H1 (cell line): ENCODE results near the gene PSMD3. TPM values are rescaled to one million over a fixed set of nuclear protein-coding genes. Genes with fewer than 3 reads are reported as not detected.
A peak's percentile ranks its signal among the peaks of the same experiment; 100 is the strongest.

ENCODE experiments used
- ASH2L ChIP-seq: fragments of 200-600, 300-600 bp; sonication (generic); IDR thresholded peaks from one replicate; pipeline ENCODE4 v1.7.1; 2017; ENCODE audit warnings: low read length
- CHD1 ChIP-seq: IDR thresholded peaks from 2 replicates; pipeline ENCODE4 v1.6.1; 2012; ENCODE audit warnings: low read depth, low read length, improper control_type of control experiment
- EGR1 ChIP-seq: IDR thresholded peaks from 2 replicates; pipeline ENCODE4 v1.6.1; 2011; ENCODE audit warnings: low read depth, low read length, borderline replicate concordance
- EZH2 ChIP-seq: fragments of 200-600 bp; sonication (generic); IDR thresholded peaks from 2 replicates; pipeline ENCODE4 v1.7.1; 2012; ENCODE audit warnings: low read depth, mild to moderate bottlenecking, moderate library complexity, low read length, inconsistent platforms; ENCODE audit not compliant: severe bottlenecking
- HDAC2 ChIP-seq, 2 experiments: fragments of 300-600 bp in 1 of 2; sonication (generic) in 1 of 2; IDR thresholded peaks; 2 replicates each; pipeline ENCODE4 v1.6.1; 2011 to 2012; ENCODE audit warnings: low read depth in 2 of 2, low read length in 2 of 2, mild to moderate bottlenecking in 2 of 2, moderate library complexity in 2 of 2, borderline replicate concordance in 1 of 2, inconsistent platforms in 1 of 2
- MAFK ChIP-seq: IDR thresholded peaks from 2 replicates; pipeline ENCODE4 v1.6.1; 2012; ENCODE audit warnings: low read depth, mild to moderate bottlenecking, improper control_type of control experiment, low read length
- NANOG ChIP-seq: IDR thresholded peaks from 2 replicates; pipeline ENCODE4 v1.6.1; 2011; ENCODE audit warnings: low read length, low read depth, mild to moderate bottlenecking, inconsistent platforms; ENCODE audit not compliant: insufficient read depth, poor library complexity, severe bottlenecking
- POLR2A ChIP-seq, 2 experiments: IDR thresholded peaks; 1 replicate in 1 of 2; 2 replicates in 1 of 2; pipeline ENCODE4 v1.6.1; 2011; ENCODE audit warnings: low read depth in 2 of 2, low read length in 2 of 2, mild to moderate bottlenecking in 2 of 2; ENCODE audit errors: control extremely low read depth in 1 of 2
- RAD21 ChIP-seq, 2 experiments: IDR thresholded peaks in 1 of 2; conservative IDR thresholded peaks in 1 of 2; 2 replicates each; pipeline ENCODE4 v1.6.1; 2011; ENCODE audit warnings: low read depth in 2 of 2, low read length in 2 of 2, improper control_type of control experiment in 1 of 2, inconsistent platforms in 1 of 2, mild to moderate bottlenecking in 1 of 2, moderate library complexity in 1 of 2
- RBBP5 ChIP-seq: IDR thresholded peaks from 2 replicates; pipeline ENCODE4 v1.7.1; 2012; ENCODE audit warnings: low read depth, mild to moderate bottlenecking, inconsistent platforms, low read length, moderate library complexity, borderline replicate concordance
- RFX5 ChIP-seq: IDR thresholded peaks from 2 replicates; pipeline ENCODE4 v1.6.1; 2011; ENCODE audit warnings: low read depth, low read length, improper control_type of control experiment, borderline replicate concordance
- RNF2 ChIP-seq: fragments of 200-900, 300-1000 bp; sonication (generic); IDR thresholded peaks from 2 replicates; pipeline ENCODE4 v1.7.1; 2016; ENCODE audit warnings: borderline replicate concordance, low read depth, mild to moderate bottlenecking, antibody characterized with exemption, low read length; ENCODE audit not compliant: poor library complexity, severe bottlenecking; ENCODE audit errors: missing control alignments
- SAP30 ChIP-seq: fragments of 300-600 bp; sonication (generic); IDR thresholded peaks from 2 replicates; pipeline ENCODE4 v1.7.1; 2012; ENCODE audit warnings: low read length, moderate library complexity, mild to moderate bottlenecking, inconsistent platforms; ENCODE audit not compliant: insufficient read depth, insufficient replicate concordance
- SIN3A ChIP-seq, 2 experiments: IDR thresholded peaks in 1 of 2; conservative IDR thresholded peaks in 1 of 2; 2 replicates each; pipeline ENCODE4 v1.6.1; 2011 to 2012; ENCODE audit warnings: low read length in 2 of 2, improper control_type of control experiment in 1 of 2, low read depth in 1 of 2, mild to moderate bottlenecking in 1 of 2
- SIRT6 ChIP-seq: IDR thresholded peaks from one replicate; pipeline ENCODE4 v1.7.1; 2012; ENCODE audit warnings: low read length, inconsistent platforms
- SP2 ChIP-seq: IDR thresholded peaks from 2 replicates; pipeline ENCODE4 v1.6.1; 2012; ENCODE audit warnings: mild to moderate bottlenecking, low read length, inconsistent platforms
- SP4 ChIP-seq: IDR thresholded peaks from 2 replicates; pipeline ENCODE4 v1.6.1; 2012; ENCODE audit warnings: low read length, inconsistent platforms
- TCF12 ChIP-seq: IDR thresholded peaks from 2 replicates; pipeline ENCODE4 v1.6.1; 2011; ENCODE audit warnings: low read depth, mild to moderate bottlenecking, low read length
- TEAD4 ChIP-seq: IDR thresholded peaks from 2 replicates; pipeline ENCODE4 v1.6.1; 2012; ENCODE audit warnings: low read depth, low read length, inconsistent platforms, mixed read lengths
- polyA plus RNA-seq, 7 experiments: library from polyadenylated mRNA; depleted of rRNA in 3 of 7; stranded (reverse) in 5 of 7; unstranded in 2 of 7; fragments of >200 nt in 5 of 7; fragments of 200-250 nt in 2 of 7; gene quantifications; 1 replicate in 5 of 7; 2 replicates in 1 of 7; 4 replicates in 1 of 7; pipeline versions ENCODE4 v1.2.1 to v1.2.3, GENCODE V29; 2011 to 2013; ENCODE audit warnings: missing spikeins in 2 of 7, mixed read lengths in 2 of 7
- total RNA-seq: library from RNA; stranded (reverse); fragmentation: NEBNext Ultra II Directional; extraction: Animal tissue kit (Norgen Biotek cat#: 25700); gene quantifications from 2 replicates; pipeline ENCODE4 v1.2.1, GENCODE V29; 2021
- TF ChIP-seq, protein P1 (sequence below): IDR thresholded peaks from 2 replicates; pipeline ENCODE4 v1.6.1; 2012; ENCODE audit warnings: inconsistent platforms
- TF ChIP-seq, protein P2 (sequence below): IDR thresholded peaks from 2 replicates; pipeline ENCODE4 v1.6.1; 2012; ENCODE audit warnings: low read length, inconsistent platforms

PSMD3 gene
- total and polyA plus RNA-seq, 2 of the 8 experiments (the other 6 are each of a cell fraction or from before 2014, with no cell fraction given), result 151 to 198 TPM

DNA sequence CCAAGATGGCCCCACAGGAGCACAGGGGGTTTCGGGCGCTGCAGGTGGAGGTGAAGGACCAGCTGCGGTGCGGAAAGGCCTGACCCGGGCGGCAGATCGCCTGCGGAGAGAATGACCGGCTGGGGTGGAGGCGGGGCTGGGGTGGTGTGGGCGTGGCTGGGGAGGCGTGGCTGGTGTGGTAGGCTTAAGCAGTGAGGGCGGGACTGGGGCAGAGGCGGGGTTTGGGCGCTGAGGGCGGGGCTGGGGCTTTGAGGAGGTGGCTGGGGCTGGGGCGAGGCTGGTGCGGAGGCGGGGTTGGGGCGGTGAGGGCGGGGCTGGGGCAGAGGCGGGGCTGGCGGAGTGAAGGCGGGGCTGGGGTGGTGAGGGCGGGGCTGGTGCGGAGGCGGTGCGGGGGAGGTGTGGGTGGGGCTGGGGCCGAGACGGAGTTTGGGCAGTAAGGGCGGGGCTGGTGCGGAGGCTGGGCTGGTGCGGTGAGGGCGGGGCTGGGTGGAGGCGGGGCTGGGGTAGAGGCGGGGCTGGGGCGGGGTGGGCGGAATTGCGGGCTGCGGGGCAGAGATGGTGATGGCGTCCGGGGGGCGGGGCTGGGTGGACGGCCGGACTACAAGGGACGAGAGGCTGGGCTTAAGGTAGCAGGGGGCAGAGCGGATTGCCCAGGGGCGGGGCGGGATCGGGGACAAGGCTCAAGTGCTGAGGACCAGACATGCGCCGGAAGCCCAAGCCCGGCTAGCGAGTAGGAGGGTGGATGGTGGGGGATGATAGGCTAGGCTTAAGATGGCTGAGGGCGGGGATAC lies 27.7 kb upstream of the PSMD3 start (continued):
- TF ChIP-seq POLR2A (IDR thresholded peaks at IDR 0.05; ENCODE audit: control extremely low read depth in 1 of 2, low read depth in 2 of 2, low read length in 2 of 2), result no peak; a peak in 1 of 3 replicates
- TF ChIP-seq TCF12, result no peak
- TF ChIP-seq RFX5, result no peak
- no peak for TF ChIP-seq SIRT6
- TF ChIP-seq, protein P1, sequence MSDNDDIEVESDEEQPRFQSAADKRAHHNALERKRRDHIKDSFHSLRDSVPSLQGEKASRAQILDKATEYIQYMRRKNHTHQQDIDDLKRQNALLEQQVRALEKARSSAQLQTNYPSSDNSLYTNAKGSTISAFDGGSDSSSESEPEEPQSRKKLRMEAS, result no peak
- TF ChIP-seq, protein P2, sequence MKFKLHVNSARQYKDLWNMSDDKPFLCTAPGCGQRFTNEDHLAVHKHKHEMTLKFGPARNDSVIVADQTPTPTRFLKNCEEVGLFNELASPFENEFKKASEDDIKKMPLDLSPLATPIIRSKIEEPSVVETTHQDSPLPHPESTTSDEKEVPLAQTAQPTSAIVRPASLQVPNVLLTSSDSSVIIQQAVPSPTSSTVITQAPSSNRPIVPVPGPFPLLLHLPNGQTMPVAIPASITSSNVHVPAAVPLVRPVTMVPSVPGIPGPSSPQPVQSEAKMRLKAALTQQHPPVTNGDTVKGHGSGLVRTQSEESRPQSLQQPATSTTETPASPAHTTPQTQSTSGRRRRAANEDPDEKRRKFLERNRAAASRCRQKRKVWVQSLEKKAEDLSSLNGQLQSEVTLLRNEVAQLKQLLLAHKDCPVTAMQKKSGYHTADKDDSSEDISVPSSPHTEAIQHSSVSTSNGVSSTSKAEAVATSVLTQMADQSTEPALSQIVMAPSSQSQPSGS, result no peak
- TF ChIP-seq CHD1, result no peak
- TF ChIP-seq EZH2, result no peak
- peak; percentile 32; the same call in 1 of the 2 replicates for TF ChIP-seq EGR1
- no peak for TF ChIP-seq ASH2L
- no peak for TF ChIP-seq RAD21 (IDR thresholded peaks at IDR 0.05 in 1 of 2, conservative IDR thresholded peaks at IDR 0.05 in 1 of 2; ENCODE audit: low read depth in 2 of 2, low read length in 2 of 2)
- TF ChIP-seq RNF2, result no peak
- TF ChIP-seq HDAC2 (IDR thresholded peaks at IDR 0.05; ENCODE audit: borderline replicate concordance in 1 of 2, low read depth in 2 of 2, low read length in 2 of 2), result no peak
- no peak for TF ChIP-seq SIN3A (conservative IDR thresholded peaks at IDR 0.05 in 1 of 2, IDR thresholded peaks at IDR 0.05 in 1 of 2; ENCODE audit: low read depth in 1 of 2, low read length in 2 of 2)
- TF ChIP-seq TEAD4, result no peak
- TF ChIP-seq NANOG, result no peak
- no peak; the same call in 1 of the 2 replicates for TF ChIP-seq RBBP5
- no peak for TF ChIP-seq SAP30
- TF ChIP-seq SP4, result no peak
- TF ChIP-seq SP2, result no peak
- no peak for TF ChIP-seq MAFK
